Measurements from ENCODE around the gene VCAN.

Gene VCAN

DNA sequence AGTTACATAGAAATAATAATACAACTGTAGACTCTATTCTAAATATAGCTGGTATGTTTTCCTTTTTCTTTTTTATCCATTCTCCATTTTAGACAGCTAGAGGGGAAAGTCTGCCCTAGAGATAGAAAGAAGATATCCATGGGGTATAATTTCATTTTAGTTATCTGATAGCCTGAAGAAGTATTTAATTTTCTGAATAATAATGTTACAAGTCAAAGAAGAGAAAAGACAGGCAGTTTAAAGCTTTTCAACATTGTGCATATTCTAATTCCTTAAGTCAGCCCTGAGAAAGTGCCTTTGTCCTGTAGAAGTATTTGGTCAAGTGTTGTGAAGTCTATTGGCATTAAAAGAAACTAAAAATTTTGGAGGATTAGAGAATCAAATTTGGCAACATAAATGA, 2.5 kb upstream of the VCAN start:
- DNase-seq = no peak

GRCh38 chr5:83470526-83471404, 779 bp upstream of the VCAN start:
- no peak for DNase-seq

DNA sequence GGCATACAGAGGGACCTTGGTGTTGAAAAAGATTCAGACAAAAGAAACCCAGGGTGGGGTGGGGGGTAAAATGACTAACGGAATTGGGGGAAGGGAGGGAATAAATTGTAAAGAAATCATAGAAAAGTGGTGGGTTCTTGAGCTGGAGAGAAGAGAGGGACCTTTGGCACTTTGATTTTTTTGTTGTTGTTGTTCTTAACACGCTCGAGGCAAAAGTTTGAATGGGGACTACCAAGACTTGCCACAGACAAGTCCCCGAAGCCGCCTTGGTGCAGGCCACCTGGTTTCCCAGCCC, 616 bp downstream of the VCAN start:
- DNase-seq = no peak

DNA sequence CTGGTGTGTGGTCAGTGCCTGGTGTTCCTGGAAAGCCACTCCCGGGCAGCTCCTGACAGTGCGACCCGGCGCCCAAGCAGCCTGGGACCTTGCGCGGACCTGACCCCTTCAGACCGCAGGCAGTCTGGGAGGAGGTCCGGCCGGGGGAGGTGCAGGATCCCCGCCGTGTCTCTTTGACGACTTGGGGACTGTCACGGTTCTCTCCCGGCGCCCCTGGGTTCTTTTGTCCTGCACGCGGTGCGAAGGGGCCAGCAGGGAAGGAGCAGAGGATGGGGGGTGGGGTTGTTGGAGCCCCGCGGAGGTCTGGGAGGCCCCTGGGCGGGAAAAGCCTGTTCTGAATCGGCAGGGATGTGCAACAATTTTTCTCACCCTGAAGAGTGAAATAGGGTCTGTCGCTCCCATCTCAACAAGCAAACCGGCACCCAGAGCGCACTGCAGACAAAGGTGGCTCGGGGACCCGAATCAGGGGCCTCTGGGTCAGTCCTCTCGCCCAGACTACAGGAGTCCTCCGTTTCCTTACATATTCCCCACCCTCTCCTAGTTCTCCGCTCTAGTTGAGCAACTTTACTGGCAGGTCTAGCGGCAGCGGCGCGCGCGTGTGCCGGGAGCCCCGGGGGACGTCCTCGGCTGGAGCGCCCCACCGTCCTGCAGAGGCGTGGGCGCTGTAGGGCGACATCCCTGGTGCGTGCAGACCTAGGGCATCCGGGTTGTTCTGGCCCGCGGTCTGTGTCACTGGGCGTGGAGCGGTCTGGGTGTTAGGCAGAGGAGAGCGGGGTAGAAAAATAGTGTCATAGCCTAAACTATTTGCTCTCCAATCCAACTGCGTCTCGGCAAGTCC, 1.2 kb downstream of the VCAN start:
- peak in 1 of 2 donors; percentile 21 for DNase-seq

DNA sequence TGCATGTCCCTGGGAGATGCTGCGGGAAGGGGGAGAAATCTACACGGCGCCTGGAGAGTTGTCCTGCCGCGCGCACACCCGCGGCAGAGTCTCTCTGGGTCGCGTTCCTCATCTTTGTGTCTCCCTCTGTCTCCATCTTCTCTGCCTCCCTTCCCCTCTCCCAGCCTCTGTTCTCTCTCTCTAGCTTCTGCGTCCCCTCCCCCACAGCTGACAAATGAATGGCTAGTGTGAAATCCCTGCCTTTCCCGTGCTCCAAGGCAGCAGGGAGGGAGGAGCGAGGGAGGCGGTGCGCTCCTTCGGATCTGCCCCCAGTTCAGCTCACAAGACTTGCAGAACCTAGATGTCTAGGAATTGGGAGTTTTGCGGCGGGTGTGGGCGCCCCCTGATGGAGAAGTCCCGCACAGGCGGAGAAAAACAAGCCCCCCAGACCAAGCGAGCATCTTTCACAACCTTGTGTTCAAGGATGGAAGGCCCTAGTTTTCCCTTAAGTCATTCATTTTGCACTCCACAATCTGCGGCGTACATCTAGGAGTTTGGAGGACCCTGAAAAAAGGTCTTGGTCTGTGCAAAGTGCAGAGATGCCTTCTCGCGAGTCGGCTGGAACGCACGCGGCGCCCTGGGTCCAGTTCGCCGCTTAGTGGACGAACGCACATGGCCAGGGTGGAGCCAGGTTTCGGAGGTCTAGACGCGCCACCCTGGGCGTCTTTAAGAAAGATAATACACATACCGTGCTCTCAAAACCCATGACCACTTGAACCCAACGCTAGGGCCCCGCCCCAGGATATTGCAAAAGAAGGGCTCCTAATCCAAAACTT, 2.0 kb downstream of the VCAN start:
- DNase-seq = peak; percentile 75 to 84

DNA sequence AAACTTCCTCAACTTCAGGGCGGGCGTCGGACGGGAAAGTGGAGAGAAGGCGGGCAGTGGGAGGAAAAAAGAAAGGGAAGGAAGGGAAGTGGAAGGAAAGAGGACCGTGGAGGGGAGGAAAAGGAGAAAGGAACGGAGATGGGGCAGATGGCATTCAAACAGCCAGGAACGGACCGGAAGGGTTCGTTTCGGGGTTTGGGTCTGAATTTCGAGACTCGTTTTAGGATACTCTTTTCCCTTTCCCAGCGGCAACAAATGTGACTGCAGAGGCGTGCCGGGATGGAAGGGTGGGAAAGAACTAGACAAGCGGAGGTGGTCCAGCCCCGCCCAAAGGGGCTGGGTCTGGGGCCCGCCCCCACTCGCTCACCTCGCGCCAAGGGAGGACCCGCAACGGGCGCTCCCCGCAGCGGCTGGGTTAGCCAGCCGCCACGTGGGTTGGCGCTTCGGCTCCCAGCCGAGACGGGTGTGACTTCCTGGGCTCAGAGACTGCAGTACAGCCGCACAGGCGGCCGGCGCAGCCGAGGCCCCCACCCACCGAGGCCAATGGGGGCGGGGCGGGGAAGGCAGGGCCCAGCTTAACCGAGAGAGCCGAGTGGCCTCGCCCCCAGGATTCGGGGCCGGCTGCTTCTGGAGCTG, 2.7 kb downstream of the VCAN start:
- DNase-seq = peak; percentile 37 to 56

- no peak for DNase-seq
Observed at GRCh38 chr5:83474991-83475390, 3.4 kb downstream of the VCAN start.

DNA sequence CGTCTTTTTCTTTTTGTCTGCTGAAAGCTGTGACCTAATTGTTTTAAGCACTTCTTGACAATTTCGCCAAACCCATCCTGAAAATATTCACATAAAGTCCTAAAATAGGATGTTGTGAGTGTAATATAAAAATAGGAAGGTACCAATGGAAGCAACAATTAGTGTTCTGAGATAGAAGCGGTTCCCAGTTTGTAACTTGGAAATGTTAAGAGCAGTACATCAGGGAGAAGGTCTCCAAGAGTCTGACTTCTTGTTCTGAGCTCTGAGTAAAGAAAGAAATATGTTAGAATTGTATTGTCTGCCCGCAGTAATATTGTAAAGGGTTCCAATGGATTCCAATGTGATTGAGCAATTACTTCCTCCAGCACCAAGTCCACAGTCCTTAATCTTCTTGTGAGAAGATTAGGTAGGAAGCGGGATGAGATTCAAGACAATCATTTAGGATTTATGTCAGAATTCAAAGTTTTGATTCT, 3.9 kb downstream of the VCAN start:
- DNase-seq = no peak

DNA sequence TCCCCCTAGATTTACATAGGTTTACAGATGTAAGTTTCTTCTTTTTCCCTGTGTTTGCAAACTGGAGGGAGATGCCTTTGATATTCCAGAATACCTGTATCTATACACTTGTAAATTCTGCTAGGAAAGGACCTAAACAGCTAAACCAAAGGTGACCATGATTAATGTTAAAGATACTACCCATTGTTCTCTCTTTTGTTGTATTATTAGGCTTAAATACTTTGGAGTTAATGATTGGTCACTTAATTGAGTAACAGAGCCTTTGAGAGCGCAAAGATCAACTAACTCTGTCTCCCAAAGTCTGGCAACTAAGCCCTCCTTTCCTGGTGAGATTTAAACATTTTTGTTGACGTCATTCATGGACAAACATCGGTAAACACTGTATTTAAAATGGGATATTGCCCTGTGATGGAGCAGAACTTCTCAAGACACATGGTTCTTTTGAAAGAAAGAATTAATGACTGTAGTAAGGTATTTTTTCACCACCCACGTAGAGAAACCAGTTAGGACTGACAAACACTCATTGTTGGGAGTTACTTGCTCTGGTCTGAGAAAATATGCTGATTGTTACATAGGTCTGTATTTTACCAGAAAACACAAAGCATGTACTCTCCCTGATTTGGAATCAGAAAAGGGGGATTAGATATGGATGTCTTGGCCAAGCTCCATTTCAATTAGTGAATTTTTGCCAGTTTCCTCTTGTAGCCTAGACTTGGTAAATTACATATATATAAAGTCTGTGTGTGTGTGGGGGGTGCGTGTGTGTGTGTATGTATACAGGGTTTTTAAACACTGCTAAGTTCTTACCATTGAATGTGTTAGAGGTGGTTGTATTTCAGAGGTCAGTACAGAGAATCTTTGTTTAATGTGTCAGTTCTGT, 4.6 kb downstream of the VCAN start:
- DNase-seq = no peak

DNA sequence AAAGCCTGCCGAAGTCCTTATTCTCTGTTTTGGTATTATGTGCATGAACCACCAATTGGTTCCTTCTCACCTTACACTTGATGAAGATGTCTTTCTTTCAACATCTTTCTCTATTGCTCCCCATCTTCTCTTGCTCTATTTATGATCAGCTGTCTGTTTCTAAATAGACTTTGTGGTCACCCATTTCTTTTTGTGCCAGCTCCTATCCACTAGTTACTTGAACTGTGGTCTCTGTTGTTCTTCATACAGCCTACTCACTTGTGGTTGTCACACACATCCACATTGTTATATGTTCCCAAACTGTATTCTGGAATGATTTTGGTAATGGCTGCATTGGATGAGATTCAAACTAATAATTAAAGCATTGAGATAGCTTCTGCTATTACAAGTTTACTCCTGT, 11.4 kb downstream of the VCAN start:
- no peak for DNase-seq

GRCh38 chr5:83484294-83484693, 12.8 kb downstream of the VCAN start:
- DNase-seq = no peak

GRCh38 chr5:83485842-83486241, 14.3 kb downstream of the VCAN start:
- DNase-seq = no peak

DNA sequence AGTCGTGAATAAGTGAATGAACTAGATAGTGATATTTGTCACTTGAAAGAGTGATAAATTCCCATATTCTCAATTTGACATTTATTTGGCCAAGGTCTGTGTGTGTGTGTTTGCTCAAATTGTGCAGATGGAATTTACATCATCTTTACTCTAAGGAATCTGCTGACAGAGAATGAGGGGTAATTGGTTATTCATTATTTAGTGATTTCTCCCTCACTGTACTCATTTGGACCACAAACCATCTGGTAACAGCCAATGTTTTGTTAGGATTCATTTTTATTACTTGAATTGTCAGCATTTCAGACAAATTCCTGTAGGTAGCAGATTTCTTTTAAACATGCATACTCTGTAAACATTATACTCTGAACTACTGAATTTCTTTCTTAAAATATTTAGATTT, 15.6 kb downstream of the VCAN start:
- DNase-seq = no peak

DNA sequence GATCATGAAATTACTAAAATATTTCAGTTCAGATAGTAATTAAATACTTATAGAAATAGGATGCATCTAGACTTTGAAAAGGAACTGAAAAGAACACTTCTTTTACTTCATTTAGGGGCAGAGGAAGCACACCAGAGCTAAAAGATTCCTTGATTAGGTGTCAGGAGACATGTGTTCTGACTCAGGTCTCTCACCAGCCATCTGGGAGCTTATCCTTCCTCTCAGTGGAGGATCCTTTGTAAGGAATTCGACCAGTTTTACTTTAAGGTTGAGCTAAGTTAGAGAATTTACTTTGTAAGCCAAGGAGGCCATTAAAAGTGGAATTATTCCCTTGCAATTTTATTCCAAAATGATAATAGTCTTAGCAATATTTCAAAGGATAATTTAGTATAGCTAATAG, 16.7 kb downstream of the VCAN start:
- no peak for DNase-seq

DNA sequence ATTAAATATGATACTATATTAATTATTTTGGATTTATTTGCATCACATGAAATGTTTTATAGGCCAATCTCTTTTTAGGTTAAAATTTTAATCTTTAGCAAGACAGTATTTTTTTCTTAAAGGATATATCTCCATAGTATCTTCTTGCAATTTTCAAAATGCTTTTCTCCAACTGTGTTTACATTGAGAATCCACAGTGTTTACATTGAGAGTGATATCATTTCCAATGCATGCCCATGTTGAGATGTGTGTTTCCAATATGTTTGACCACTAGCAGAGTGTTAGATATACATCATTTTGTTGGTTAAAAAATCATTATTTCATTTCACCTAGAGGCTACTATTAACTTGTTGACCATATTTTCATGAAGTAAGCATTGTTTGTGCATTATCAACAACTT, 17.3 kb downstream of the VCAN start:
- no peak for DNase-seq

DNA sequence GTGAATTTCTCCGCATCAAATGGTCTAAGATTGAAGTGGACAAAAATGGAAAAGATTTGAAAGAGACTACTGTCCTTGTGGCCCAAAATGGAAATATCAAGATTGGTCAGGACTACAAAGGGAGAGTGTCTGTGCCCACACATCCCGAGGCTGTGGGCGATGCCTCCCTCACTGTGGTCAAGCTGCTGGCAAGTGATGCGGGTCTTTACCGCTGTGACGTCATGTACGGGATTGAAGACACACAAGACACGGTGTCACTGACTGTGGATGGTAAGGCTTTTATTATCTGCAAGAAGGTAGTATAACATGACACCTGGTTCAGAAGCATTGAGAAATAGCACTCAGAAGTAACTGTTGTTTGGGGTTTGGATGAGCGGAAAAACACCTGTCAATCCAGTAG, 18.7 kb downstream of the VCAN start:
- DNase-seq = no peak

- no peak for DNase-seq
Observed at GRCh38 chr5:83492331-83492730, 20.8 kb downstream of the VCAN start.

DNA sequence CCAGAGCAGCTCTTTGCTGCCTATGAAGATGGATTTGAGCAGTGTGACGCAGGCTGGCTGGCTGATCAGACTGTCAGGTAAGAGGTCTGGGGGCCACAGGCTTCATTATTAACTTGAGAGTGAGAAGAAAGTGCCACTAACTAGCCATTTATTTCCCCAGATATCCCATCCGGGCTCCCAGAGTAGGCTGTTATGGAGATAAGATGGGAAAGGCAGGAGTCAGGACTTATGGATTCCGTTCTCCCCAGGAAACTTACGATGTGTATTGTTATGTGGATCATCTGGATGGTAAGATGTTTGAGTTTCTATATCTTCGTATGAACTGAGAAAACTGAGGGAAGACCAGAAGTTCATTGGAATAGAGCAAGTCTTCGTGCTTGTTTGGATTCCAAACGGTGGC, 22.1 kb downstream of the VCAN start:
- no peak for DNase-seq

- DNase-seq = no peak
Observed at GRCh38 chr5:83494087-83494620, 22.6 kb downstream of the VCAN start.

- no peak for DNase-seq
Observed at GRCh38 chr5:83494666-83495065, 23.1 kb downstream of the VCAN start.

GRCh38 chr5:83496626-83497025, 25.1 kb downstream of the VCAN start:
- DNase-seq = no peak

All from hippocampal formation (tissue), 2 donors.